K562 (cell line): ENCODE results near the gene UBXN11. TPM values are rescaled to one million over a fixed set of nuclear protein-coding genes. Genes with fewer than 3 reads are reported as not detected.

ENCODE experiments used
- ATAC-seq: fragments of 200-7000 bp; cut with Tn5 transposase; 3 replicates; pipeline ENCODE4 v1.9.1; 2020; ENCODE audit warnings: moderate library complexity
- Bru-seq: library from RNA; stranded (reverse); fragments of 400-500 nt; gene quantifications from one replicate; lab custom pipeline; 2021; lab: Mats Ljungman, UMichigan
- BruChase-seq, 2 experiments: library from RNA; stranded (reverse); fragments of 400-500 nt; gene quantifications; one replicate each; lab custom pipeline; 2021; lab: Mats Ljungman, UMichigan
- BruUV-seq: library from RNA; stranded (reverse); fragments of 400-500 nt; replicated peaks from 2 replicates; lab custom pipeline; 2021; lab: Mats Ljungman, UMichigan
- CTCF ChIA-PET: fragments of 300-600 bp; formaldehyde crosslinking; extraction: SDS; loops from one replicate; lab custom pipeline; 2021; ENCODE audit warnings: low intra/inter-chr PET ratio; lab: Yijun Ruan, JAX
- POLR2A ChIA-PET: fragments of 300-600, 350-650 bp; sonication (Branson Sonifier 250); formaldehyde crosslinking; extraction: SDS; loops from one replicate; lab custom pipeline; 2021; ENCODE audit warnings: antibody characterized with exemption, inconsistent platforms; lab: Yijun Ruan, JAX
- DNase-seq, 4 experiments: peaks; one replicate each; pipeline versions ENCODE4 v3.0.0 to v3.0.0-alpha.2; 2011 to 2018; ENCODE audit warnings: low spot score in 3 of 4, mixed read lengths in 3 of 4; ENCODE audit errors: extremely low read depth in 1 of 4
- FAIRE-seq: peaks from 2 replicates; lab custom pipeline; 2011; peaks lifted over from hg19 to GRCh38; lab: Jason Lieb, UNC
- H2AFZ ChIP-seq: 2 replicates; pipeline ENCODE4 v1.6.0; 2011; ENCODE audit warnings: low read depth, low read length, control low read depth, inconsistent platforms
- H3K27ac ChIP-seq: fragments of 200-600 bp; 3 replicates; pipeline ENCODE4 v1.8.0; 2011; ENCODE audit warnings: low read depth, mild to moderate bottlenecking, control low read depth, inconsistent platforms, low read length, moderate library complexity, mixed read lengths; ENCODE audit errors: extremely low read depth
- H3K27me3 ChIP-seq, 2 experiments: fragments of 300-600 bp in 1 of 2; 2 replicates in 1 of 2; 3 replicates in 1 of 2; pipeline versions ENCODE4 v1.6.0 to v1.8.0; 2011; ENCODE audit warnings: inconsistent platforms in 2 of 2, low read length in 2 of 2, mild to moderate bottlenecking in 1 of 2, mixed read lengths in 1 of 2, moderate library complexity in 1 of 2; ENCODE audit not compliant: control insufficient read depth in 2 of 2, insufficient read depth in 2 of 2
- H3K36me3 ChIP-seq: fragments of 300-600 bp; 3 replicates; pipeline ENCODE4 v1.8.0; 2011; ENCODE audit warnings: mild to moderate bottlenecking, low read length, inconsistent platforms; ENCODE audit not compliant: control insufficient read depth, insufficient read depth
- H3K4me1 ChIP-seq, 2 experiments: fragments of 200-600 bp in 1 of 2; replicated peaks in 1 of 2; 2 replicates in 1 of 2; 3 replicates in 1 of 2; pipeline versions ENCODE4 v1.5.1 to v1.8.0; 2011; ENCODE audit warnings: inconsistent platforms in 2 of 2, low read length in 2 of 2, mild to moderate bottlenecking in 1 of 2, mixed read lengths in 1 of 2, moderate library complexity in 1 of 2; ENCODE audit not compliant: control insufficient read depth in 2 of 2, insufficient read depth in 2 of 2
- H3K4me2 ChIP-seq: 2 replicates; pipeline ENCODE4 v1.6.1; 2011; ENCODE audit warnings: low read length, control low read depth, inconsistent platforms, mixed read lengths; ENCODE audit not compliant: insufficient read depth
- H3K4me3 ChIP-seq: fragments of 200-600 bp; sonication (generic), shearing (Covaris generic); 2 replicates; pipeline ENCODE4 v1.5.1; 2016; ENCODE audit warnings: control low read depth, inconsistent platforms
- H3K79me2 ChIP-seq: fragments of 200-600 bp; 3 replicates; pipeline ENCODE4 v1.8.0; 2011; ENCODE audit warnings: low read length, inconsistent platforms; ENCODE audit not compliant: control insufficient read depth, insufficient read depth
- H3K9ac ChIP-seq, 2 experiments: 2 replicates each; pipeline versions ENCODE4 v1.6.0 to v1.6.1; 2011; ENCODE audit warnings: low read depth in 2 of 2, low read length in 2 of 2, control low read depth in 1 of 2, inconsistent platforms in 1 of 2, mild to moderate bottlenecking in 1 of 2, mixed read lengths in 1 of 2; ENCODE audit not compliant: insufficient read depth in 1 of 2
- H3K9me1 ChIP-seq: one replicate; pipeline ENCODE4 v1.6.0; 2011; ENCODE audit warnings: inconsistent platforms, mild to moderate bottlenecking, low read length, moderate library complexity; ENCODE audit not compliant: control insufficient read depth, insufficient read depth
- H3K9me3 ChIP-seq: replicated peaks from 2 replicates; pipeline ENCODE4 v1.5.1; 2011; ENCODE audit warnings: low read depth, low read length, inconsistent platforms; ENCODE audit not compliant: control insufficient read depth, insufficient read depth
- H4K20me1 ChIP-seq: replicated peaks from 2 replicates; pipeline ENCODE4 v1.6.1; 2011; ENCODE audit warnings: low read length, inconsistent platforms, mixed read lengths; ENCODE audit not compliant: control insufficient read depth, insufficient read depth
- BCOR ChIP-seq: fragments of 450-650 bp; IDR thresholded peaks from 2 replicates; pipeline ENCODE4 v1.6.1; 2016
- CBX2 ChIP-seq: fragments of 200-600 bp; sonication (generic); IDR thresholded peaks from one replicate; pipeline ENCODE4 v1.6.1; 2012; ENCODE audit warnings: mild to moderate bottlenecking, low read length, inconsistent platforms; ENCODE audit not compliant: insufficient read depth, poor library complexity, severe bottlenecking
- CBX3 ChIP-seq, 2 experiments: IDR thresholded peaks; 1 replicate in 1 of 2; 2 replicates in 1 of 2; pipeline ENCODE4 v1.6.1; 2012; ENCODE audit warnings: inconsistent platforms in 2 of 2, low read length in 2 of 2, borderline replicate concordance in 1 of 2, control low read depth in 1 of 2
- EWSR1 ChIP-seq: fragments of 450-650 bp; IDR thresholded peaks from 2 replicates; pipeline ENCODE4 v1.6.1; 2018; ENCODE audit warnings: borderline replicate concordance, mild to moderate bottlenecking, low read depth, moderate library complexity; ENCODE audit not compliant: partially characterized antibody
- FOXJ2 ChIP-seq: fragments of 200-800 bp; sonication (Bioruptor generic); IDR thresholded peaks from 2 replicates; pipeline ENCODE4 v1.6.1; 2016; ENCODE audit warnings: missing genetic modification characterization, missing compliant biosample characterization
- KLF10 ChIP-seq: fragments of 250-450 bp; sonication (Bioruptor Pico); IDR thresholded peaks from 2 replicates; pipeline ENCODE4 v1.6.1; 2021; ENCODE audit warnings: matching md5 sums
- MXI1 ChIP-seq: IDR thresholded peaks from 2 replicates; pipeline ENCODE4 v1.6.1; 2011; ENCODE audit warnings: low read depth, mild to moderate bottlenecking, improper control_type of control experiment, low read length
- TBP ChIP-seq: optimal IDR thresholded peaks from 2 replicates; pipeline ENCODE3; 2011; ENCODE audit warnings: low read depth, low read length, improper control_type of control experiment
- THAP12 ChIP-seq: fragments of 250-450 bp; sonication (Bioruptor Pico); IDR thresholded peaks from 2 replicates; pipeline ENCODE4 v1.9.0; 2021; ENCODE audit warnings: mild to moderate bottlenecking, inconsistent platforms
- ZNF232 ChIP-seq: sonication (generic); formaldehyde crosslinking; IDR thresholded peaks from 2 replicates; pipeline ENCODE4 v1.8.0; 2022; ENCODE audit warnings: mild to moderate bottlenecking, missing genetic modification reagents
- ZNF586 ChIP-seq: fragments of 450-650 bp; formaldehyde crosslinking; conservative IDR thresholded peaks from 2 replicates; pipeline ENCODE4 v1.4.0; 2020; ENCODE audit warnings: mild to moderate bottlenecking, moderate library complexity
- WGBS: fragments of 100-300 bp; shearing (Covaris generic); methylation state at CpG from one replicate; pipeline ENCODE4 v1.1.6; 2016; ENCODE audit warnings: low coverage, mixed read lengths; ENCODE audit not compliant: insufficient coverage; ENCODE audit errors: missing lambda C conversion rate; 5-methylcytosine and 5-hydroxymethylcytosine counted together
- in situ Hi-C: fragments of 300-500 bp; cut with MboI; formaldehyde crosslinking; loops from 4 replicates; pipeline ENCODE4 v1.15.0; 2018; ENCODE audit warnings: inconsistent platforms, mixed read lengths
- intact Hi-C: fragments of 100-400 bp; cut with micrococcal nuclease; formaldehyde crosslinking; loops from 2 replicates; pipeline ENCODE4 v1.14.2; 2022
- long read RNA-seq, 3 experiments: library from polyadenylated mRNA in 2 of 3; library from RNA in 1 of 3; unstranded in 2 of 3; stranded (forward) in 1 of 3; transcript quantifications; one replicate each; pipeline ENCODE4 v2.0.0, GENCODE V29; 2019 to 2022
- polyA minus RNA-seq, 3 experiments: library from RNA; depleted of rRNA, polyadenylated mRNA; stranded (reverse); fragments of >200 nt; gene quantifications; 2 replicates each; pipeline ENCODE4 v1.2.3, GENCODE V29; 2011
- polyA plus RNA-seq, 8 experiments: library from polyadenylated mRNA; depleted of rRNA in 4 of 8; stranded (reverse) in 5 of 8; unstranded in 3 of 8; fragments of >200 nt; fragmentation: Nextera tagmentation in 2 of 8; fragmentation: Illumina TruSeq in 1 of 8; extraction: Ambion mirVana in 2 of 8; extraction: Trizol in 1 of 8; gene quantifications; 2 replicates each; pipeline versions ENCODE4 v1.2.1 to v1.2.3, GENCODE V29; 2011 to 2014; ENCODE audit warnings: inconsistent platforms in 1 of 8, missing spikeins in 1 of 8
- total RNA-seq, 7 experiments: library from RNA; depleted of rRNA in 6 of 7; stranded (reverse); fragments of >200 nt in 6 of 7; fragmentation: Illumina TruSeq in 2 of 7; extraction: Trizol in 2 of 7; gene quantifications; 2 replicates each; pipeline versions ENCODE4 v1.2.1 to v1.2.3, GENCODE V29; 2011 to 2021; ENCODE audit warnings: low replicate concordance in 1 of 7

UBXN11 gene, protein sequence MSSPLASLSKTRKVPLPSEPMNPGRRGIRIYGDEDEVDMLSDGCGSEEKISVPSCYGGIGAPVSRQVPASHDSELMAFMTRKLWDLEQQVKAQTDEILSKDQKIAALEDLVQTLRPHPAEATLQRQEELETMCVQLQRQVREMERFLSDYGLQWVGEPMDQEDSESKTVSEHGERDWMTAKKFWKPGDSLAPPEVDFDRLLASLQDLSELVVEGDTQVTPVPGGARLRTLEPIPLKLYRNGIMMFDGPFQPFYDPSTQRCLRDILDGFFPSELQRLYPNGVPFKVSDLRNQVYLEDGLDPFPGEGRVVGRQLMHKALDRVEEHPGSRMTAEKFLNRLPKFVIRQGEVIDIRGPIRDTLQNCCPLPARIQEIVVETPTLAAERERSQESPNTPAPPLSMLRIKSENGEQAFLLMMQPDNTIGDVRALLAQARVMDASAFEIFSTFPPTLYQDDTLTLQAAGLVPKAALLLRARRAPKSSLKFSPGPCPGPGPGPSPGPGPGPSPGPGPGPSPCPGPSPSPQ
- total RNA-seq (2011; cell fraction: chromatin; rRNA removed; ENCODE audit: low replicate concordance) = 26.5 and 67.3 TPM in 2 replicates
- 42.6 and 44.4 TPM in 2 replicates for total RNA-seq (2011; cell fraction: nucleolus; rRNA removed)
- 37.0 and 39.5 TPM in 2 replicates for total RNA-seq (2011; cell fraction: nucleoplasm; rRNA removed)
- total RNA-seq (2014; rRNA removed) (11.3 and 11.5 TPM in 2 replicates), total RNA-seq (2014; rRNA removed; fragmentation: Illumina TruSeq; extraction: Trizol) (2.6 and 4.0 TPM in 2 replicates), total RNA-seq (2015; rRNA removed; fragmentation: Illumina TruSeq; extraction: Trizol) (8.1 and 8.2 TPM in 2 replicates), total RNA-seq (2021) (20.2 and 24.9 TPM in 2 replicates), polyA plus RNA-seq (2011; rRNA removed) (17.5 and 20.9 TPM in 2 replicates), polyA plus RNA-seq (2014; fragmentation: Illumina TruSeq; extraction: Trizol) (12.3 and 14.7 TPM in 2 replicates), polyA plus RNA-seq (2014; fragmentation: Nextera tagmentation; extraction: Ambion mirVana) (1 to 10 TPM in 1 of 2 experiments, under 1 TPM in 1; 0.48 to 2.1 TPM), polyA plus RNA-seq (2014; rRNA removed) (30.6 and 34.3 TPM in 2 replicates), polyA minus RNA-seq (2011; rRNA and poly(A)+ RNA removed) (9.3 and 10.4 TPM in 2 replicates), Bru-seq, nascent RNA (percentile 58 among the genes with signal in this experiment), BruChase-seq, experiment 1, labeled RNA remaining after a 2-hour chase (percentile 55 among the genes with signal in this experiment), BruChase-seq, experiment 2, labeled RNA remaining after a 6-hour chase (percentile 53 among the genes with signal in this experiment)
- polyA plus RNA-seq (2011; cell fraction: cytosol; rRNA removed) = 20.1 and 26.4 TPM in 2 replicates
- 134 and 188 TPM in 2 replicates for polyA plus RNA-seq (2011; cell fraction: nucleus; rRNA removed)
- polyA plus RNA-seq (2012) = 23.4 and 28.6 TPM in 2 replicates
- polyA minus RNA-seq (2011; cell fraction: cytosol; rRNA and poly(A)+ RNA removed) = 7.9 and 8.8 TPM in 2 replicates
- polyA minus RNA-seq (2011; cell fraction: nucleus; rRNA and poly(A)+ RNA removed) = 26.3 and 27.6 TPM in 2 replicates
- long read RNA-seq, experiment 1, transcript UBXN11-202 (14 exons, 1,555 nt) = major isoform, 7 of 51 reads
- long read RNA-seq, experiment 1, partial matches to known transcripts = 12 of 51 reads
- long read RNA-seq, experiment 1, other reads (novel, unspliced or antisense) = 29 of 51 reads
- long read RNA-seq, experiment 2, partial matches to known transcripts = 9 of 17 reads
- long read RNA-seq, experiment 2, other reads (novel, unspliced or antisense) = 7 of 17 reads
- long read RNA-seq, experiment 3, partial matches to known transcripts = 4 of 11 reads
- long read RNA-seq, experiment 3, other reads (novel, unspliced or antisense) = 7 of 11 reads

DNA sequence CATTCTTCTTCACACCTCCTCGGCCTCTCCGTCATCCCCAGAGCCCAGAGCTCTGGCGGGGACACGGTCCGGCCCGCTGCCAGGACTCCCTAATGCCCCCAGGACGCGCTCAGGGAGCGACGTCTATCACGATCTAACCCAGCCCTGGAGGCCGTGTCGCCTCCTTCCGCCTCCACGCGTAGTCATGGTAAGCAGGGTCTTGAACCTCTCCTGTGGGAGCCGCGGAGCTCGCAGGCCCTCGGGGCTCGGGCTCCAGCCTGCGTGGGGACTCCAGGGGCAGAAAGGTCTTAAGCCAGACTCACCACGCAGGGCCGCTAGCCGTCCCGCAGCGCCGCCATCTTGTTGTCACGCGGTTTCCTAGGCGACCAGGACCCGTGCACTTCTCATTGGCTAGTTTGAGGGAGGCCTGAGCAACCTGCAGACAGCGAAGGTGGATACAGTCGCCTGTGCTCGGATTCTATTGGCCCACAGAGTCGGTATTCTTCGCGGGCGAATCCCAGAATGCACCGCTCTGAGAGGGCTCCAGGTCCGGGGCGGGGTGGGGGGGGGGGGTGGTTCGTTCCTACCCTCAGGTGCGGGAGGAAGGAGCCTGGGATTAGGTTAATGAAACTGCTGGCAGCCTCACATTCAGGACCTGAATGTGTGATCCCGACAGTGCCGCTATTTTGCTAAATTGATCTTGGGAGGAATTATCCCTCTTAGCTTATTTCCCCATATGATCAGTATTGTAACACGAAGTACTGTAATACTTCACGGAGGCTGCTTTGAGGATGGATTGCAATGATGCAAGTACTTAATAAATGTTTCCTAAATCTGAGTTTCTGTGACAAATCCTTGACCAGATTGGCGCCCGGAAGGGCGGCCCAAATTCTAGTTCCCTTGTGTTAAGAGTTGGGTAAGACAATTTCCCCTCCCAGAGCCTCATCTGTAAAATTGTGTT lies at the start of gene UBXN11:
TSS of gene UBXN11 (minus strand) at position 347 of the 940 bp plus-strand sequence. CDS start 3,753 bp downstream, outside the sequence.
- H2AFZ ChIP-seq = peak within 1 kb of the TSS; percentile 91
- H4K20me1 ChIP-seq = no peaks in the 10 kb centered on the region
- peak within 1 kb of the TSS; percentile 77 for H3K4me3 ChIP-seq
- no peaks in the 10 kb centered on the region for H3K9me3 ChIP-seq
- no peaks in the 10 kb centered on the region for H3K27me3 ChIP-seq
- H3K4me2 ChIP-seq = peak within 1 kb of the TSS; percentile 89
- H3K4me1 ChIP-seq = peaks cover 28 to 30% of the 10 kb centered on the region in 2 experiments
- BruUV-seq = TSS peak; percentile 90
- no peaks in the 10 kb centered on the region; the same call in 2 of the 3 replicates for H3K36me3 ChIP-seq
- 1% methylated on average over 49 of the region's 51 CpGs for WGBS
- POLR2A ChIA-PET = interaction anchor here (0.5 to 2.5 kb wide), 6 partner anchors 12 to 105 kb away, joined by 3 to 13 read pairs (median 3); partner anchors contain the start of gene CD52
- no peaks in the 10 kb centered on the region for H3K9me1 ChIP-seq
- ATAC-seq = peak; percentile 99
- in situ Hi-C loops (no loop called here), intact Hi-C loops (no loop called here)
- CTCF ChIA-PET = no interaction called here
- H3K27ac ChIP-seq = peak within 1 kb of the TSS; percentile 77
- peak within 1 kb of the TSS; percentile 76 to 99 for H3K9ac ChIP-seq
- peak; percentile 99 to 100 (median 99) for DNase-seq
- peak; percentile 99 for FAIRE-seq
- peaks cover 13% of the 10 kb centered on the region; the same call in 2 of the 3 replicates for H3K79me2 ChIP-seq
- TF ChIP-seq CBX3 (IDR thresholded peaks at IDR 0.05; ENCODE audit: borderline replicate concordance in 1 of 2, low read length in 2 of 2) (no peak), THAP12 (CRISPR knock-in tag) (no peak), MXI1 (peak; percentile 99), FOXJ2 (tag) (peak; percentile 97), ZNF232 (CRISPR knock-in tag) (no peak), BCOR (no peak), EWSR1 (no peak), CBX2 (no peak), KLF10 (CRISPR knock-in tag) (no peak), TBP (peak; percentile 64), ZNF586 (CRISPR knock-in tag) (no peak)
